ENCODE data around the gene TGFBR3.

The TGFBR3 gene

GRCh38 chr1:91796390-91796654, 89.6 kb downstream of the TGFBR3 start:
- no peak for DNase-seq

GRCh38 chr1:91795591-91796389, 90.2 kb downstream of the TGFBR3 start:
- no peak for DNase-seq

GRCh38 chr1:91793877-91794276, 92.1 kb downstream of the TGFBR3 start:
- DNase-seq: no peak

GRCh38 chr1:91793189-91793588, 92.8 kb downstream of the TGFBR3 start:
- DNase-seq: no peak

- DNase-seq: no peak
Observed at GRCh38 chr1:91792489-91793071, 93.4 kb downstream of the TGFBR3 start.

DNA sequence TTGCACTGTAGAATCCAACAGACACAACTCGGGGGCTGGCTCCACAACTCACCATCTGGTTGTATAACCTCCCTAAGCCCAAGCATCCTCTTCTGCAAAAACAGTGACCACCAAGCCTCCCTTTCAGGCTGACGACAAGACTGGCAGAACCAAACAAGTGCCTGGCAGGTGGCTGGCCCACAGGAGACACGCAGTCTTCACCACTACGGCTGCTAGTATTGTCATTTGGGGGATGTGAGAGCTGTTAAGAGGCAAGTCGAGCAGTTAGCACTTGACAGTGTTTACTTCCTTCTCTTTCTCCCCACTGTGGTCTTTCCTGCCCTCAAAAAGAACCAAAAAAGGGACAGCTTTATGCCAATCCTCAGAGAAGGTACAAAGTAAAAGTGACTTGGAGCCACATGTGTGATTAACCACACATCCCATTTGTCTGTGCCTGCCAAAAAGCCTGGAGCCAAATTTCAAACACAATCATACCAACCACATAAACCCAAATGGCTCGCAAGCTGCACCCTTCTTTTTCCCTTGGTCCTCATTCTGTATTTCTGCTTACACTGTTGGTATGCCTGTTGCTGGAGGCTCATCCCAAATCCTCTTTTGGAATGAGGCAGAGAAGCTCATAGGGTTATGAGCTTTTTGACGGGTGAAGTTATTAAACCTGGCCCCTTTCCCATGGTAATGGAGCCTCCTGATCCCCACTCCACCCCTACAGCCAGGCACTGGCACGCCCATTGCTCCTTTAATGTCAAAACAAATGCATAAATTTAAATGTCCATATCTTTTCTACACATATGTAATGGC, 94.1 kb downstream of the TGFBR3 start:
- no peak for DNase-seq

DNA sequence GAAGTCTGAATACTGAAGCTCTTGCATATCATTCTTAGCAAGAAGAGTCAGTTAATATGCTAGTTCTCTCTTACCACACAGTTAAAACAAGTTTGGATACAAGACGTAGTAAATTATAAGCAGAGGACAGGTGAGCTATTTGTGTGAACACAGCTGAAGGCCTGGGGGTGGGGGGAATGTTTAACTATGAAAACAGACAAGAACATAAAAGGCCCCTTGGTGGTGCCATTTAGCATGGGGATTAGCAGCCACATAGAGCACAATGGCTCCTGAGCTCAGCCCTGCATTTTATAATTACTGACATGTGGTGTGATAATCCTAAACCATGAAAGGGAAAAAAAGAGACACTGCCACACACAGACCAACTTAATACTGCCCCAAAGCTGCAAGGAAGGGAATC, 94.8 kb downstream of the TGFBR3 start:
- DNase-seq: no peak

DNA sequence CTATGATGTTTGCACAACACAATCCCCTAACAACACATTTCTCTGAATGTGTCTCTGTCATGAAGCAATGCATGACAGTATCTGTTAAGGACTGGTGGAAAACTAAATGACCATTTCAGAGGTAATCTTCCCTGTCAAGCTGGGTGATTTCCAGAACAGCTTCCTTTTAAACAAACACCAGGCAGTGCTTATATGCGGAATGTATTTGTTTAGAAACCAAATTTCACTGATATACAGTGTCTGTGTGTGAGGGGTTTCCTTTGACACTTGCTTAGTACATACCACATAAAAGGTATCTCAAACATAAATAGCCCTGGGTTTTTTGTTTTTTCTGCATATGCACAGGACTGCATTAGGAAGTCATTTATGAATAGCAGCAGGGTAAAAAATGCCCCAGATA, 95.6 kb downstream of the TGFBR3 start:
- DNase-seq: no peak

GRCh38 chr1:91789273-91789997, 96.5 kb downstream of the TGFBR3 start:
- no peak for DNase-seq

DNA sequence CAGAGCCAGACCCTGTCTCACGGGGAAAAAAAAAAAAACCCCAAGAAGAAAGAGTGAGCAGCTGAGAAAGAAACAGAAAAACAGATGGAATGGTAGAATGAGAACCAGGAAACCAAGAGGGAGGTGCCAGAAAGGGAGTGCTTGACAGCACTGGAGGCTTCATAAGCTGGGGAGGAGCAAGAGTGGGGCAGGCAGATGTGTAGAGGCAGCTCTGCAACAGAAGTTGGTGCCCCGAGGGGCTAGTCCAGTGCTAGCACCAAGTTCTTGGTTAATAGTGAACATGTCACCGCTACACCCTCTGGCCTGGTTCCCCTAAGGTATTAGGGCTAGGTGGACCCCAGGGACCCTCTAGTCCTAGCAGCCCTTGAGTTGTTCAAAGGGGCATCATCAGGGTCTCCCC, 98.0 kb downstream of the TGFBR3 start:
- no peak for DNase-seq

GRCh38 chr1:91784616-91785015, 101.3 kb downstream of the TGFBR3 start:
- no peak for DNase-seq

DNA sequence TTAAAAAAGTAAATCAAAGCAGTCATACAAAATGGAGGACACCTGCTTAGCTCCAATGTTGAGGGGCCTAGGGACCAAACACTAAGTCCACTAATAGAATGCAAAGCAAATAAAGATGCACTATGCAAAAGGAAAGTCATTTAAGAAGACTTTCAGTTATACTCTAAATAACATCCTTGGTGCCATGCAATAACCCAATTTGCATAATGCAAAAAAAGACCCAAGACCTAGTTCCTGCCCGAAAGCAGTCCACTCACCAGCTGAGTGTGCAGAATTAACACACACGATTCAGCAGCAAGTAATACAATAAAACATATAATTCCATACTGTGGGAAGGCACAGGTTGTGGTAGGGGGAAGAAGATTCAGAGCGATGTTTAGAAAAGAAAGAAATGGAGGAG, 101.8 kb downstream of the TGFBR3 start:
- DNase-seq: no peak

DNA sequence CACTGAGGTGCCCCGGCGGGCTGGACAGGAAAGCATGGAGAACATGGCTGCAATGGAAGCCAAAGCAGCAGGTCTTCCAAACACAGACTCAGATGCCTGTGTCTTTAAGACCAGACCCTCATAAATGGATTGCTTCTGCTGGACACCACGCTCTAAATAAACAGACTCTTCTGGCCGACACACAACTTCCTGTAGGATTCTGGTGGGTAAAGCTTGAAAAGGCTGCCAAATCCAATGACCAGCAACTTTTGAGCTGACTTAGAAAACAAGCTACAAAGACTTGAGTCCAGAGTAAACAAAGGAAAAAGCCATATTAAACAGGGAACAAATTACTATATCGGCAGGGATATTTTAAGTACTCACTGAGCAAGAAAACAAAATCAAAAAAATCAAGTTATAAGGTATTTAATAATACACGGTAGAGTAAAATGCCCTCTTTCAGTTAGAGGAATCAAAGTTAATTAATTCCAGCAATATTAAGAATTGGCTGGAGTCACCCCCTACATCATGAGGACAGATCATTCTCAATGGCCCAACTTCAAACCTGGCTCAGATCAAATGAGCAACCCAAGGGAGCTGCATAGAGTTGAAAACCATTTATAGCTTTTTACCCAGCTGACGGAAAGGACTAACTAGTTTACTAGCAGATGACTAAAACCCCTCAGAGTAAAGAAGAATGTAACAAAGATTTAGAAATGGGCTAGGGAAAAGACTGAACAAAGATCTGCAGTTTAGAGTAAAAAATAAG, 102.4 kb downstream of the TGFBR3 start:
- no peak for DNase-seq

- no peak for DNase-seq
Observed at GRCh38 chr1:91781901-91782622, 103.9 kb downstream of the TGFBR3 start.

DNA sequence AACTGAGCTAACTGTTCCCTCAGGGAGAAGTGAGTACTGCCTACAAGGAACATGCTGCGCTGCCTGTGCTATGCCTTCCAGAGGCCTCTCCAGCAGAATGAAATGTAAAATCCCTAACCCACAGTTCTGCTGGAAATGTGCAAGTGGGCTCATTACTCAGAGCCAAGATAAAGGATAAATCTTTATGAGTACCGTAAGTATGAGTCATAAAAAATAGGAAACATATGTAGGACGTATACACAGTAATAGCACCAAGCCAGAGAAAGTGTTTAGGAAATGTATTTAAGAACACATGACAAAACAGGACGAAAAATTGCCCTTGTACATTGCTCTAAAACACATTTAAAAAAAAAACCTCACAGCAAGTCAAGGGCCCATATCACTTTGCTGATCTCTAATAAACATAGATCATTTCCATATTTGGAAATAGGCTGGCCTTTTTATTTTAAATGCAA, 104.6 kb downstream of the TGFBR3 start:
- DNase-seq: no peak

DNA sequence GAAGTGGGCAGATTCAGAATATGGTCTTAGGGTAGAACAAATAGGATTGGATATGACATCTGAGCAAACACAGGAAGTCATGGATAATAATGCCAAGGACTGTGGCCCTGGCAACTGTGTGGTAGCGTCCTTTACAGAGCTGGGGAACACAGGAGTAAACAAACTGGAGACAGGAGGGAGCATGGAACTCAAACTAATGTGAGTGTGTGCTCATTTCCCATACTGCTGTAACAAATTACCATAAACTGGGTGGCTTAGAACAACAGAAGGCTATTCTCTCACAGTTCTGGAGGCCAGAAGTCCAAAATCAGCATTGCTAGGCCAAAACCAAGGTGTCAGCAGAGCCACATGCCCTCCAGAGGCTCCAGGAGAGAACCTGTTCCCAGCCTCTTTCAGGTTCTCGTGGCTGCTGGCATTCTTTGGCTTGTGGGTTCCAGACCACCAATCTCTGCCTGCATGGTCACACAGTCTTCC, 106.4 kb downstream of the TGFBR3 start:
- DNase-seq: no peak

DNA sequence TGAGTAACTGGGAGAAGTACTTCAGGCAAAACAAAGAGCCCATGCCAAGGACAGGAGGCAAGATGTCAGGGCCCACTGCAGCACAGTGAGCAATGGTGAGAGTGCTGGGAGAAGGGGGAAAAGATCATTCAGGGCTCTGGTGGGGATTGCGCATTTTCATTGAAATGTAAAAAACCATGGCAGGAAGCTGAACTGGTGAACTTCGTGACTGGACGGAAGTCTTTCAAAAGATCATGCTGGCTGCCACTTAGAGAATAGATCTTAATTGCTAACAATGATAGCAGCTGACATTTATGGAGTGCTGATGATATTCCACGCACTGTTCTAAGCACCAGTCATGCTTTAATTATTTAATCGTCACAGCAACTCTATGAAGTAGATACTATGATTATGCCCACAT, 107.0 kb downstream of the TGFBR3 start:
- DNase-seq: no peak

DNA sequence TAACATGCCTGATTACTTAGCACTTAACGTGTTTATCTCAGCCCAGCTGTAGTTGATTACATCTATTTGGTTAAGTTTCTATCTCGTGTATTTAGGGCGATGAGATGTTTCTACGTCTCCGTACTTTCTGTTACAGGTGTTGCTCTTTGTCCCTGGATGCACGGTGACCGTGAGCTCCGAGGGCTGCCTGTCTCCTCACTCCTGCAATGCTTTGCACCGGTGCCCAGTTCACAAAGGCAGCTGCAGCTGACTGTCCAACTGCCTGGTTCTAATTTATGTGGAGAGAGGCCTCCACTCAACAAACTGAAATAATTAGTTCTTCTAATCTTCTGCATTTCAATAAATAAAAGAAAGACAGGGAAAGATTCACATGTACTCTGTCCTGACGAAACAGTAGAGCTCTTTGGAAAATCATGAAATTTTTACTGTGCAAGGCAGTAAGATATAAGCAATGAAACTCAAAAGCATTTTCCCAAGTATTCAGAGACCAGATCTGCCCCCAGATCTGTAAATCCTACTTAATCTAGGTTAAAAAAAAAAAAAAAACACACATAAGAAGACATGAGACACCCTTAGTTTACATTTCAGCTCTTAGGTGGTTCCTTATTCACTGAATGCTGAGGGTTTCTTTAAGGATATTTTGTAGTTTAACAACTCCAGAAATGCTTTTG, 108.2 kb downstream of the TGFBR3 start:
- no peak for DNase-seq

- DNase-seq: no peak
Observed at GRCh38 chr1:91777196-91777595, 108.8 kb downstream of the TGFBR3 start.

- no peak for DNase-seq
Observed at GRCh38 chr1:91776068-91776794, 109.7 kb downstream of the TGFBR3 start.

DNA sequence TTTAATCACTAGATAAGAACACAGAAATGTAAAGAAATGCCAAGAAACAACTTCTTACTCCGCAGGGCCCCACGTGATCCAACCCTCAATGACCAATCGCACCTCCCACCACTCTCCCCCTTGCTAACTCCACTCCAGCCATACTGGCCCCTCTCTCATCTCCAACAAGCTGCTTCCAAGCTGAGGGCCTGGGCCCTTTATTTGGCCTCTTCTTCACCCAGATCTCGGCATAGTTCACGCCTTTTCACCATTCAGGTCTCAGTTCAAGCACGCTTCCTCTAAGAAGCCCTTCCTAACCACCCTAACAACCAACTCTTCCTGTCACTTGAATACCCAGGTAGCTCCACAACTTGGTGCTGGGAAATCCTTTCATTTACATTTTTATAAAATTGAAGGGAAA, 110.7 kb downstream of the TGFBR3 start:
- no peak for DNase-seq

Data from NCI-H1092 (cell line).